PC-9 (cell line): Measurements from ENCODE around the gene HPDL.

Source experiments
- CTCF ChIP-seq: fragments of 200-600 bp; sonication (generic); conservative IDR thresholded peaks from 2 replicates; pipeline ENCODE4 v1.6.1; 2017; ENCODE audit warnings: mixed run types, antibody characterized with exemption, mild to moderate bottlenecking, moderate library complexity
- EZH2 ChIP-seq: fragments of 200-600 bp; sonication (generic); IDR thresholded peaks from 2 replicates; pipeline ENCODE4 v1.8.0; 2017; ENCODE audit warnings: antibody characterized with exemption, low read depth

- TF ChIP-seq EZH2 (no peak), CTCF (no peak)
Observed at GRCh38 chr1:45297666-45298356, 28.9 kb upstream of the HPDL start.
